NCI-H128 (cell line): ENCODE measurements around the gene PDLIM7.
A peak's percentile ranks its signal among the peaks of the same experiment; 100 is the strongest.

ENCODE experiments used
- DNase-seq: peaks from one replicate; lab custom pipeline; 2025; ENCODE audit not compliant: unreplicated experiment; lab: John Stamatoyannopoulos, UW

The PDLIM7 gene

DNA sequence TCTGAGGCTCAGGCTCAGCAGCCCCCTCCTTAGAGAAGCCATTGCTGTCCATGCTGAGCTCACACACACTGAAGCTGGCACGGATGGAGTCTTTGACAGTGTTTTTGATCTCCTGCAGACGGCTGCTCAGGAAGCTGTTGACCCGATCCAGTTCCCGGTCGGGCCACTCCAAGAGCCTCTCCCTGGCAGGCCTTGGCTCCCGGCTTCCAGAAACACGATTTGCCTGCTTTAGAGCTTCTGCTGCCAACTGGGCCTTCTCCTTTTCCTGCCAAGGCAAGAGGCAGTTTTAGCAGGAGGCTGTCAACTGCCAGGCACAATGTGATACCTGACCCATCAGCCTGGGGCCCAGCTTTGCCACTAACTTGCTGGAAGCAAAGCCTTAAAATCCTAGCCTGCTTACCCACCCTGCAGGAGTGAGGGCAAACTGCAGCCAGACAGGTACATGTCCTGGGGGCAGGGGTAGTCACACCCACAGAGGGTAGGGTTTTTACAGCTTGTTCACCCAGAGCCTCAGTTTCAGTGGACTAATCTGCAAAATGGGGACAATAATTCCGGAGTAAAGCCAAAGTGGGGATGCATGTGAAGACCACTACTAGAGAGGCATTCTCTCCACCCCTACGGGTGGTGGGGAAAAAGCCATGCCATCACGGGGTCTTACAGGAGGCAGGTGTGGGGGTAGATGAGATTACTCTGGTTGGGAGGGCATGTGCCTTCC is 27.7 kb upstream of the PDLIM7 start:
- DNase-seq = no peak

DNA sequence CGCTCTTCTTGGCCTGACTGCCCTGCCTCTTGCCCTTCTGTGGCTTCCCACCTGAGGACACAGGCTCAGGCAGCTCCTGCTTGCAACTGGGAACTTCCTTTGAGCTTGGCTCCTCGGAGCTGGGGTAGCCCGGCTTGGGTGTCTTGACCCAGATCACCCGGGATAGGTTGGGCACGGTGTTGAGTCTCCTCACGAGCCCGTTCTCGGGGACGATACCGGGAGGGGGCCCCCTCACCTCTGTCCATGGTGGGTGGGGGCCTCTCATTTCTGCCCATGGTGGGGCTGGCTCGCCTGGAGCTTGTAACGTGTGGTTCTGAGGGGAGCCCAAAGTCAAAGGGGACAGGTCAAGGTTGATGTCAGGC is 27.1 kb upstream of the PDLIM7 start:
- DNase-seq = no peak

DNA sequence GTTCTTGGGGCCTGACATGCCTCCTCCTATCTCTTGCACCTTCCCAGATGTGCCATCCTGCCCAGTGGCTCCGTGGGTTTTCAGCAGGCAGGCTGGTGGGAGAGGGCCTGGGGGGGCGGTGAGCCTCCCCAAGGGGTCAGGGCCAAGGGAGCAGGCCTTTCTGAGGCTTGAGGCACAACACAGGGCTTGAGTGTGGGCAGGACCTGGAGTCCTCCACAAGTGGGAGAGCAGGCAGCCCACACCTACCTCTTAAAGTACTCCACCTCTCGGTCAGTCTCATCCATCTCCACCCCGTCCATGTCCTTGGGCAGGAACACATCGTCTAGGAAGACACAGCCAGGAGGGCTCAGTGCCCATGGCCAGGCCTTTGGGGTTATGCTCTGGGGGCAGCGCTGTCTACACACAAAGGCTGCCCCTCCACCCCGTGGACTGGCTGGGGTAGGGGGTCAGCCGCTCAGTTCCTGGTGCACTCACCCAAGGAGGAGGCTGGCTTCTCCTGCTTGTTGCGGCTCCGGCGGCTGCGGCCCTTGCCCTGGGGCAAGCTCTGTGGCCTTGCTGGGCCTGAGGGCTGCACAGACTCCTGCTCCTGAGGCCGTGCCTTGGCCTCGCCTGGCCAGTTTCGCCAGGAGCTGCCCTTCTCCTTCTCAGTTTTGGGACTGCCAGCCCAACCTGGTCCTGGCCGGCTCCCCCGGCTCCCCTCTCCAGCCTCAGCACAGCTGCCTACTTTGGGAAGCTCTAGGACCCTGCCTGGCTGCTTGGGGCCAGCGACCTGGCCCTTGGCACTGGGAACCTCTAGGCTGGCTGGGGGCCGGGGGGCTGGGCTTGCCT is 26.5 kb upstream of the PDLIM7 start:
- DNase-seq = no peak

DNA sequence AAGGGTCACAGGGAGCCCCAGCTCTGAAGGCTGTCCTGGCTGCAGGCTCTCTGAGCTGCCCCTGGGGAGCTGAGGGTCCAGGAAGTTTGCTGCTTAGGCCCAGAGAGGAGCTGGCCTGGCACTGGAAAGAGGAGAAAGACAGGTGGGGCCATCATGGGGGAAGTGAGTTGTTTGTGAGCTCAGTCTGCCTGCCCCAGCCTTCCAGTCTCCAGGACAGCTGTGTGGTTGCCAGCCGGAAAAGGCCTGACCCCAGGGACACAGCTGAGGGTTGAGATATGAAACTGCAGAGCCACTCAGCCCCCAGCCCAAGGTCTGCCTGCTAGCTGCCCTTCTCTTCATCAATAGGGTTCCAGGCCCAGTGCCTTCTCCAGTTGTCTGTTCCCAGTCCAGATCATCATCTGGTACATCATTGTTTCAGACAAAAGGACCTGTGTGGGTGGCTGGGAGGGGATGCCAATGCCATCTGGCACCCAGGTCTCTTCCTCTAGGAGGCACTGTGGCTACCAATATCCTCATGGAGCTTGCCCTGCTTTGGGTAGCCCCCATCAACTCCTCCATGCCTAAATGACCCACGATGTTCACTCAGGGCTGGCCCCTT is 23.6 kb upstream of the PDLIM7 start:
- DNase-seq = no peak

DNA sequence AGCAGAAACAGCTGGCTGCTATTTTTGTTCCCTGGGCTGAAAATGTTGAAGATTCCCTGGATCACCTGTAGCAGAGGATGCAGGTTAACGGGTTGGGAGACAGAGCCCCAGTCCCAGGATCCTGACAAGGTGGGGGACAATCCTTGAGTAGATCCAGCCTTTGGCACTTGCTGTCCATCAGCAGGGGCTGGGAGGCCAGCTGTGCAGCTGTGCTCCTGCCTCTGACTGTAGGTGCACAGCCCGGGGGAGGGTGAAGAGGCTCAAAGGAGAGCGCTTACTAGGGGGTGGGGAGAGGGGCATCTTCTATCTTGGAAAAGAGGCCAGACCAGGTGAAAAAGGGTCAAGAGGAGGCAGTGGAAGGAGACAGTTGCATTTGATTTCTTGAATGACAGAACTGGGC is 22.9 kb upstream of the PDLIM7 start:
- DNase-seq = no peak

DNA sequence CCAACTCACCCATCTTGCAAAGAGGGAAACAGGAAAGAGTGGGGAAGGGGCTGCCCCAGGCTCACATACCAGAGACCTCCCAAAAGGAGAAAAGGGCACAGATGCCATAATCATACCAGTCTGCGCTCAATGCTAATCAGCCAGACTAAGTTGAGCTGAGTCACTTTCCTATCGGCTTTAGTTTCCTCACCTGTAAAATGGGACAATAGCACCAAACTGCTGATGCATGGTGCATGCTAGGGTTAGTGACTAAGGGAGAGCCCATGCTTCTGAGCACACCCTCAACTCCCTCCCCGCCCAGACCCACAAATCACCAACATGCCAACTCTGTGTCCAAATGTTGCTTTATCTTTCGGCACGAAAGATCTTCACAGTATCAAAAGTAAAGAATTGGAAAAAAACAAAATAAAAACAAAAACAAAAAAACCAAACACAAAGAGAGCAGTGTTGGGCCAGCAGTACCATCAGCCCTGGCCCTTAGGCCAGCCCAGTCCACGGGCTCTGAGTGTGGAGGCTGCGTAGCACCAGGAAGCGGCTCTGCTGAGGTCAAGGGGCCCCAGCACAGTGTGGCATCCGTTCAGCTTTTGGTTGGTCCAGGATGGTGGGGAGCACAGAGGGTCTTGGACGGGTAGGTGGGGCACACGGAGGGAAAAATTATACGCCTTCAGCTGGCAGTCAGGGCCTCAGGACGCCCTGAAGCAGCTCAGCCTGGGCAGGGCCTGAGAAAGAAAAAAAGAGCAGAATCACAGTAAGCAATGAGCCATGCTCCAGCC is 22.2 kb upstream of the PDLIM7 start:
- no peak for DNase-seq

DNA sequence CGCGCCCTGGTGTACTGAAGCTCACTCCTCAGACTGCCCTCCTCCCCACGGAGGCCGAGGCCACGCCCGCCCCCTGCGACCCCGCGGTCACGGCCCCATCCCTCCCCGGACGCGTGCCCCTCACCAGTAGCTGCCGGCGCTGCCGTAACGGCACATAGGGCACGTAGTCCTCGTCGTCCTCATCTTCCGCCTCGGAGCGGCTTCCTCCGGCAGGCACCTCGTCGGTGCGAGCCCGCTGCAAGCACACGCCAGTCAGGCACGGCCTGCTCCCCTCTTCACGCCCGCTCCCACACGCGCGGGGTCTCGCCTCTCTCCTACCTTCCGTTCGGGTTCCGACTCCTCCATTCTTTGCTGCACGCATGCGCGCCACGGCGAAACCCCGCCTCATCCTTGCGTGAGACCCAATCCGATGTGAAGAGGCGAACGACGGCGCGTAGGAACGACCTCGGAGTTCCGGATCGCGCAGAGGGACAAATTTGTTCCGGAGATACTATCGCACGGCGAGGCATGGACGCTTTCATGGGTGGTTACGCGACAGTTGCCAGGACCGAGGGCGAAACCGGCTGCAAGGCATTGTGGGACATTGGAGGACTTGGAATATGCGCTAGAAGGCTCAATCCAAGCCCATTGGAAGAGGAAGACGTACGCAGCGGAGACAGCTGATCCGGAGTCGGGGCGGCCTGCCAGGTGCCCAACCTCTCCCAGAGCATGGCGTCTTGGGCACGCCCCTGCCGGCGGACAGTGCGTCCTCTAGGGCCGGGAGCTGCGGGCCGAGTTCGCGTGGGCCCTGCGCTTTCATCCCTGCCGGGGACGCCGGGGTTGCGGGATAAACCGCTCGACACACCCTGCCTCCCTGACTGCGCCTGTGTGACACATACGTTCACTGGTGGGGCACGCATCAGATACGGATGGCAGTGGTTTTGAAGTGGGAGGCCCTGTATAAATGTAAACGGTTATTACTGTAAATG is 19.5 kb upstream of the PDLIM7 start, which contains the start of gene DDX41:
Gene DDX41, minus strand, starts transcription at position 361 of the 968 bp plus-strand sequence. Its CDS starts 16 bp downstream, at position 345.
- DNase-seq = peak; percentile 90

DNA sequence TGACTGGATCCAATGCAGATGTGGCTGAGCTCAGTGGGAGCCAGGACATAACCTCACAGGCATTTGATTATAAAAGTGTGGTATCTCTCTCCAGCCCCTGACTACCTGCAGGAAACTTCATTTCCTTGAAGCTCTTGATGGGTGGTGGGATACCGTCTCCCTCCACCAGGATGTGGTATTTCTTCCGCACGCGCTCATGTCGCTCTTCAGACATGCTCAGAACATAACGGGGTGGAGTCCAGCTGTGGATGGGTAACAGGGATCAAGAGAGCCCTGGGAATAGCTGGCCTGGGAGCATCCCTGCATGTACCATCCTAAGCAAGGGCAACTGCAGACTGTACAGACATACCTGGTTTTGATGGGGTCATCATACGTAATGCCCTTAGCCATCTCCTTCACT is 18.2 kb upstream of the PDLIM7 start:
- DNase-seq = no peak

DNA sequence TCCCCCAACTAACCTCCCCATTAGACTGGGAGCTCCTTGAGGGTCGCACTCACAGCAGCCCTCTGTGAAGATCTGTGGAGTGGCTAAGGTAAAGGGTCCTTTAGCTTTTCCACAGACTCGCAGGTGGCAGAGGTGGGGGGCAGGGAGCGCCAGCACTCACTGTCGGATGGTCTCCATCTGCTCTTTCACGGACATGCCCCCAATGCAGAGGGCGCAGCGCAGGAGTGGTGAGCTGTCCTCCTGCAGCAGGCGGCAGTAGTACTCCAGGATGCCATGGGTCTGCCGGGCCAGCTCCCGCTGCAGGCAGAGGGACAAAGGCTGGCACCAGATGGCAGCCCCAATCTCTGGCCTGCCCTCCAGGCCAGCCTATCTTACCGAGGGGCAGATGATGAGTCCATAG is 17.1 kb upstream of the PDLIM7 start:
- no peak for DNase-seq

DNA sequence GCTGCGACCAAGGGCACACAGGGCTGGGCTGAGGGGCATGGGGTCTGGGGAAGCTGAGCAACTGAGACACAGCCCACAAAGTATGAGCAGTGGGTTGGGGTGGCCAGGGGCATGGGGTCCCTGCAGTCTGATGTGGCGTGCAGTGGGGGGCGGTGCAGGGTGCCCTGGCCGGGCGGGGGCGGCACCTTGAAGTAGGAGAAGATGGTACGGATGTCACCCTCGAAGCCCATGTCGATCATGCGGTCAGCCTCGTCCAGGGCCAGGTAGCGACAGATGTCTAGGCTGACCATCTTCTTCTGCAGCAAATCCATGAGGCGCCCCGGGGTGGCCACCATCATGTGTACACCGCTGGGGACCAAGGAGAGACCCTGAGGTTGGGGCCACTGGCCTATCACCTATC is 16.1 kb upstream of the PDLIM7 start:
- DNase-seq = no peak

DNA sequence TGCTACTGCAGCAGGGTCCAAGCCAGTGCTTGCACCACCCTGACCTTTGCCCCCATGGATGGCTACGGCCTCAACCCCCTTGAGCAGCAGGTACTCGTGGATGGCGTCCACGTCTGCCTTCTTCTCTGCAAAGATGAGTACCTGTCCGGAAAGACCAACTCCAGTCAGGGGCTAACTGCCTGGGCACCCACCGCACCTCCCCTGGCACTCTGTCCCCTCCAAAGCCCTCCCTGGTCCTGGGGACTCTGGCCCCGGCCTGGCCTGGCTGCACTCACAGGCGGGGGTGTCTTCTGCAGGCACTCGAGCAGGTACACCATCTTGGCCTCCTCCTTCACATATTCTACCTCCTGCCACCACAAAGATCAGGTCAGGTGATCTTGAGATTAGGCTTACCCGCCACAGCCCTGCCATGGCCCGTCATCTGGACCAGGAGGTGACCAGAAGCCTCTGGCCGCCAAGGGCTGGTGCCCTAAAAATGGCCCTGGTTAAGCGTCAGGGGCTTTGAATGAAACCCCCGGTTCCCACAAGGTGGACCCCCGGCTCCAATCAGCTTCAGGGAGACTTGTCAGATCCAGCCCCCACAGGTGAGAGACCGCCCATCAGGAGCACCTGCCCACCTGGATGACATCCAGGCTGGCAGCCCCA is 15.5 kb upstream of the PDLIM7 start:
- no peak for DNase-seq

DNA sequence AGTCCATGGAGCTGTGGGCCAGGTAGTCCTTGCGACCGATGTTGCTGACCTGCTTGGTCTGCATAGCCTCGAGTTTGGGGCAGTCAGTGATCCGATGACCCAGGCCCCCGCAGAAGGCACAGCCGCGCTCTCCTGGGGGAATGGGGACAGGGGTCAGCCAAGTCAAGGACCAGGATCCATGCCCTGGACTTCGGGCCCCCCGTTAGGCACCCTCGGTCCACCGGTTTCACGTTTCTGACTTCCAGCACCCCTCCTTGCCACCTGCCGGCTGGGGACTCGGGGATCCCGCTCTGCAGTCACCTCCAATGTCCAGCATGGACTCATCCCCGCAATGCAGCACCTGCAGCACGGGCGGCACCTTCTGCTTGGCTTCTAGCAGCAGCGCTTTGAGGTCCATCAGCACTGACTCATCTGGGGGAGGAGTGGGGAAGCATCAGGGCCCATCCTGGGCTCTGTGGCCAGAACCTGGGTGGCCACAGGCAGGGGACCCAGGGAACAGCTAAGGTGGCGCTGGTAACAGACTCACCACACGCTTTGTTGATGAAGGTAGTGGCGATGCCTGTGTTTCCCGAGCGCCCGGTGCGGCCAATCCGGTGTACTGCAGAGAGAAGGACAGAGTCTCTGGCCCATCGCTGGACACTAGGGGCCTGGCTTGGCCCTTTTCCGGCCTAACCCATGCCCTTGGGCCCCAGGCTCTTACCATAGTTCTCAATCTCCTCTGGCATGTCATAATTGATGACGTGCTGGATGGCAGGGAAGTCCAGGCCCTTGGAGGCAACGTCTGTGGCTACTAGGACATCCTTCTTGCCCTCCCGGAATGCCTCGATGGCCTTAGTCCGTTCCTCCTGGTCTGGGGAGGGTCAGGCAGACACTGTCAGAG is 14.6 kb upstream of the PDLIM7 start:
- DNase-seq = no peak

DNA sequence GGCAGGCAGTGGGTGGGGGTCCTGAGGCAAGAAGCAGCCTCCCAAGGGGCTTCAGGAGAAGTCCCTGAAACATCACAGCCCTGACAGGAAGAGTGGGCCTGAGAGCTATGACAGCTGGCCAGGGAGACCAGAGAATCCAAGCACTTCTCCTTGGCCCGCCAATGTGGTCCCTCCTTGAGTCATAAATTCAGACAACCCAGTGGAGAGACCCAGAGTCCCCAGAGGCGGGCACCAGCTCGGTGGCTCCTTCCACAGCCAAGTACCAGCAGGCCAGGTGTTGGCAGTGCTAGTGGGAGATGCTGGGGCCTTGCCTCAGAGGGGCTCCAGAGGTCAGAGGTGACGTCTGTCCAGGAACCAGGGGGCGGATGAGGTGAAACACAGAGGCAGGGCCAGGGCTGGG is 13.8 kb upstream of the PDLIM7 start:
- no peak for DNase-seq

DNA sequence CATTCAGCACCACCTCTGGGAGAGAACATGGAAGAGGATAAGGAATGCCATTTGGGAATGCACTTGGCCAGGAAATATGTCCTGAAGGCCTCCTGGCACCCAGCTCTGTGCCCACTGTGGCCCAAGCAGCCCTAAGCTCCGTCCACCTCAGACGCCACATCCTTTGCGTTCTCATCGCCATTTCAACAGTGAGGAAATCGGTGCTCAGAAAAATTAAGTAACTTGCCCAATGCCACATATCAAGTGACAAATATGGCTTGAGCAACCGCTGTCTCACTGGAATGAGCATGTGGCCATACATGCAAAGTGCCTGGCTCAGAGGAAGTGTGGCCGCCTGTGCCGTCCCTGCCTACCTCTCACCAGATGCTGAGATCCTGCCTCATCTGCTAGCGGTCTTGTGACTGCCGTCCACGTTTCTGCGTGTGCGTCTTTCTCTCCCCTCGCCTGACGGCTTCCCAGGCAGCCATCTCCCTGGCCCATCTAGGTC is 13.2 kb upstream of the PDLIM7 start:
- DNase-seq = no peak

DNA sequence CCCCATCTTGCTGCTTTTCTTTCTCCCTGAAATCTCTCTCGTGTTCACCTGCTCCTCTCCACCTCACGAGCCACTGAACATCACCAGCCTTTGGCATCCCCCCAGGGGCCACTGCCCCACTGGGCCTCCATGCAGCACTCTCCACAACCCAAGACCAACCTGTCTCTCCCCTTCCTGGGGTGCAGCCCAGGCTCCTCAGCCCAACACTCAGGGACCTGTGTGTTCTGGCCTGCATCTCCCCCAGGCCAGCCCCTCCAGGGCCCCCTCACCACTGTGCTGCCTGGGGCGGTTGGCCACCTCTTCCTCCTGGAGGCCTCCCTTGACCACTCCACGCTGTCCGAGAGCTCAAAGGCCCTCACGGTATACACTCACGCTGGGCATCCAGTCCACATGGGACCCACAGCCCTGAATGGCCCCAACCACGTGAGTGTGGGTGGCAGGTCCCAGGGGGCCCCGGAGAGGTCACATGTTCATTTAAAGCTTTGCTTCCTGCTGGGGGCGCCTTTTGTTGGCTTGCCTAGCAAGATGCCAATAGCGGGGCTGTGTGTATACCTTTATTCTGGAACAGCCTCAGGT is 12.7 kb upstream of the PDLIM7 start:
- no peak for DNase-seq

DNA sequence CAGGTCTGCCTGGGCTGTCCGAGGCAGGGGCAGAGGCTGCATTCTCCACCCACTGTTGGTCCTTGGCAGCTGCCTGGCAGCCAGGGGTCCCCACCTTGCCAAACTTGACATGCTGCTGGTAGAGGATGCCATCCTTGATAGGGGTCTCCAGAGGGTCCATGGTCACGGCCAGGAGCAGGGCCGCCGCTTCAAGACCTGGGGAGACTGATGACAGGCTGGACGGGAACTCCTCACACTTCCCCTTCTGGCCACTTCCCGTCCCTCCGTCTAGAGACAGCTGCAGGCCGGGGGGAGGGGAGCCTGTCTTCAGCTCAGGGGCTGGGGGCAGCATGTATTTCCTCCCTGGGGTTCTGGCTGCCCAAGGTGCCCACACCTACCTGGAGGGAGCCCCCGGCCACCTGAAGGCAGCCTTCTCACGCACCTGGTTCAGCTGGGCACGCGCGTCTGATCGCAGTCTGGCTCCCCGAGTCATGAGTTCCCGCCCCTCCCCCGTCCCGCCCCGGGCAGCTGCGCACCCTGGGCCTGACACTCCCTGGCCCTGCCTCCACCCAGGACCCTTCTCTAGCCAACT is 12.1 kb upstream of the PDLIM7 start, which contains the start of gene DOK3:
Gene DOK3, minus strand, starts transcription at position 446 of the 571 bp plus-strand sequence. Its CDS starts 286 bp downstream, at position 160.
- no peak for DNase-seq

DNA sequence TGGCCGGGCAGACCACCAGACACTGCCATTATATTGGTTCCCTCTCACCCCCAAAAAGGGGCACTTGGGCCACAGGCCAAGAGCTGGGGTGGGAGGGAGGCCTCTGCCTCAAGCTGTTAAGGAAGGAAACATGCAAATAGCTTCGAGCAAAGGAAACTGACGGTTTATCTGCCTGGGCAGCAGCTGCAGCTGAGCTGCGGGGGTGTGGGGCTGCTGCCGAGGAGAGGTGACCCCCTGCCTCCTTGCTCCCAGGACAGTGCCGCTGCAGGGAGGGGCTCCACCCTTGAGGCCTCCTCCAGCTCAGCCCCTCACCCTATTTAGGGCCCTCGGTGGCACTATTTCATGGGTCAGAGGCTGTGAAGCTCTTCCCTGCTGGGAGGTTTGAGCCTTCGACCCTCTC is 11.4 kb upstream of the PDLIM7 start:
- no peak for DNase-seq

DNA sequence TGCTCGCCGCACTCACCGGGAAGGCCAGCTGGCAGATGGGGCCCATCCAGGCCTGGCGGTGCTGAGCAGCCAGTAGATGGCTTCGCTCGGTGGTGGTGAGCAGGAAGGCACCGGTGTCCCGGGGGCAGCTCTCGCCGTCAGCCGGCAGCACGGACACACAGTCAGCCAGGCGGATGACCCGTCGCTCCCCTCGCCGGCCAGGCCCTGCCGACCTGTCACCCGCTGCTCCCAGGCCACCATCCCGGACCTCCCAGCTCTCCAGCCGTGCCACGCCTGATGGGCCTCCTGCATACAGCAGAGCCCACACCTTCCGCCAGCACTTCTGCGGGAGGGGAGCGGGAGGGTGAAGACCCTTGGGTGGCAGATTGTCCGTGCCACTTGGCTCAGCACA is 10.8 kb upstream of the PDLIM7 start:
- no peak for DNase-seq
